ENCODE results near the gene TMEM131L.

Gene TMEM131L

GRCh38 chr4:153635846-153636245 is 169.7 kb downstream of the TMEM131L start:
- H3K4me1 ChIP-seq (ENCODE audit: insufficient read depth, low read length, severe bottlenecking), result peaks cover 21% of the 10 kb centered on the region
- H3K9me3 ChIP-seq (ENCODE audit: low read length), result no peaks in the 10 kb centered on the region
- H2AFZ ChIP-seq (ENCODE audit: low read length), result no peak overlapping the region
- H3K79me2 ChIP-seq (ENCODE audit: insufficient read depth, low read length), result no peaks in the 10 kb centered on the region
- H3K27ac ChIP-seq (ENCODE audit: low read depth, low read length, poor library complexity, severe bottlenecking), result peak overlapping the region; percentile 10
- no peaks in the 10 kb centered on the region for H3K27me3 ChIP-seq (ENCODE audit: insufficient read depth, low read length)
- no peak overlapping the region for H3K9ac ChIP-seq (ENCODE audit: low read length)
- H4K20me1 ChIP-seq (ENCODE audit: insufficient read depth, low read length), result no peaks in the 10 kb centered on the region
- peaks cover 74% of the 10 kb centered on the region for H3K36me3 ChIP-seq (ENCODE audit: insufficient read depth, low read length)
- H3K4me3 ChIP-seq (ENCODE audit: low read depth, low read length, poor library complexity, severe bottlenecking), result no peak overlapping the region
- no peak overlapping the region for H3K4me2 ChIP-seq (ENCODE audit: low read length)
- H3F3A ChIP-seq (ENCODE audit: insufficient read depth, low read length), result peaks cover 23% of the 10 kb centered on the region; the same call in 1 of the 2 replicates
- no peaks in the 10 kb centered on the region for H3K9me2 ChIP-seq (ENCODE audit: low read depth, low read length)
- no peak for TF ChIP-seq EZH2 (IDR thresholded peaks at IDR 0.05; ENCODE audit: borderline replicate concordance, low read length)
- no peak for TF ChIP-seq CTCF (IDR thresholded peaks at IDR 0.05; ENCODE audit: low read length)

DNA sequence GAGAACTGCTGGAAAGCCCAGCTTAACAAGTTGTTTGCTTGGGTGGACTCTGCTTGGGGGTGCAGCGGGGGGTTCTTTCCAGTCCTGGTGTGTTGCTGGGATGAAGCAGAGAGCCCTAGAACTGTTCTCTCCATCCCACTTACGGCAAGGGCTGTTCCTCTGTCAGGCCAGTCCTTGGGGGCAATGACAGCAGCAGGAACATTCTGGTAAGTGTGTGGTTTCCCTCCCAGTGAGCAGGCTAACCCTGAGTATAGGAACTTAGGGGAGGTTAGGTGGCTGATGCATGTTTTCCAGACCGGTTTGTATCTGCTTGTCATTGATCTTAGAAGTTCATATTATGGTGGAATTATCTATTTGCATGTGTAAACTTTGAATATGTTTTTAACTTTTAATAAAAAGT is 171.0 kb downstream of the TMEM131L start:
- Histone ChIP-seq H3K4me1 (ENCODE audit: insufficient read depth, low read length, severe bottlenecking) (peaks cover 34% of the 10 kb centered on the region), H4K20me1 (ENCODE audit: insufficient read depth, low read length) (no peaks in the 10 kb centered on the region), H3K27me3 (ENCODE audit: insufficient read depth, low read length) (no peaks in the 10 kb centered on the region), H3K9ac (ENCODE audit: low read length) (no peak overlapping the region), H3K4me3 (ENCODE audit: low read depth, low read length, poor library complexity, severe bottlenecking) (no peak overlapping the region), H3K36me3 (ENCODE audit: insufficient read depth, low read length) (peaks cover 61% of the 10 kb centered on the region), H3K9me2 (ENCODE audit: low read depth, low read length) (no peaks in the 10 kb centered on the region), H3K9me3 (ENCODE audit: low read length) (no peaks in the 10 kb centered on the region), H3F3A (ENCODE audit: insufficient read depth, low read length) (peaks cover 25% of the 10 kb centered on the region), H3K27ac (ENCODE audit: low read depth, low read length, poor library complexity, severe bottlenecking) (peak overlapping the region; percentile 46), H2AFZ (ENCODE audit: low read length) (no peak overlapping the region), H3K4me2 (ENCODE audit: low read length) (no peak overlapping the region), H3K79me2 (ENCODE audit: insufficient read depth, low read length) (no peaks in the 10 kb centered on the region)
- no peak for TF ChIP-seq CTCF (IDR thresholded peaks at IDR 0.05; ENCODE audit: low read length)
- no peak for TF ChIP-seq EZH2 (IDR thresholded peaks at IDR 0.05; ENCODE audit: borderline replicate concordance, low read length)

- Histone ChIP-seq H3K36me3 (ENCODE audit: insufficient read depth, low read length) (peaks cover 52% of the 10 kb centered on the region), H3K9me2 (ENCODE audit: low read depth, low read length) (no peaks in the 10 kb centered on the region), H3K4me2 (ENCODE audit: low read length) (no peak overlapping the region), H3K79me2 (ENCODE audit: insufficient read depth, low read length) (no peaks in the 10 kb centered on the region), H4K20me1 (ENCODE audit: insufficient read depth, low read length) (no peaks in the 10 kb centered on the region), H3F3A (ENCODE audit: insufficient read depth, low read length) (peaks cover 25% of the 10 kb centered on the region), H3K27ac (ENCODE audit: low read depth, low read length, poor library complexity, severe bottlenecking) (no peak overlapping the region), H3K4me3 (ENCODE audit: low read depth, low read length, poor library complexity, severe bottlenecking) (no peak overlapping the region), H3K4me1 (ENCODE audit: insufficient read depth, low read length, severe bottlenecking) (peaks cover 37% of the 10 kb centered on the region), H3K27me3 (ENCODE audit: insufficient read depth, low read length) (no peaks in the 10 kb centered on the region), H2AFZ (ENCODE audit: low read length) (no peak overlapping the region), H3K9me3 (ENCODE audit: low read length) (no peaks in the 10 kb centered on the region), H3K9ac (ENCODE audit: low read length) (no peak overlapping the region)
- TF ChIP-seq CTCF (IDR thresholded peaks at IDR 0.05; ENCODE audit: low read length) (no peak), EZH2 (IDR thresholded peaks at IDR 0.05; ENCODE audit: borderline replicate concordance, low read length) (no peak)
Observed at GRCh38 chr4:153638011-153638410, 171.9 kb downstream of the TMEM131L start.

Data from OCI-LY1 (cell line).